Measurements from ENCODE around the gene IDH2. TPM values are rescaled to one million over a fixed set of nuclear protein-coding genes. Genes with fewer than 3 reads are reported as not detected.
A peak's percentile ranks its signal among the peaks of the same experiment; 100 is the strongest.

IDH2 gene
- total RNA-seq, 4 donors from 2014 or later: 19.1 to 101 (median 85.1) TPM

DNA sequence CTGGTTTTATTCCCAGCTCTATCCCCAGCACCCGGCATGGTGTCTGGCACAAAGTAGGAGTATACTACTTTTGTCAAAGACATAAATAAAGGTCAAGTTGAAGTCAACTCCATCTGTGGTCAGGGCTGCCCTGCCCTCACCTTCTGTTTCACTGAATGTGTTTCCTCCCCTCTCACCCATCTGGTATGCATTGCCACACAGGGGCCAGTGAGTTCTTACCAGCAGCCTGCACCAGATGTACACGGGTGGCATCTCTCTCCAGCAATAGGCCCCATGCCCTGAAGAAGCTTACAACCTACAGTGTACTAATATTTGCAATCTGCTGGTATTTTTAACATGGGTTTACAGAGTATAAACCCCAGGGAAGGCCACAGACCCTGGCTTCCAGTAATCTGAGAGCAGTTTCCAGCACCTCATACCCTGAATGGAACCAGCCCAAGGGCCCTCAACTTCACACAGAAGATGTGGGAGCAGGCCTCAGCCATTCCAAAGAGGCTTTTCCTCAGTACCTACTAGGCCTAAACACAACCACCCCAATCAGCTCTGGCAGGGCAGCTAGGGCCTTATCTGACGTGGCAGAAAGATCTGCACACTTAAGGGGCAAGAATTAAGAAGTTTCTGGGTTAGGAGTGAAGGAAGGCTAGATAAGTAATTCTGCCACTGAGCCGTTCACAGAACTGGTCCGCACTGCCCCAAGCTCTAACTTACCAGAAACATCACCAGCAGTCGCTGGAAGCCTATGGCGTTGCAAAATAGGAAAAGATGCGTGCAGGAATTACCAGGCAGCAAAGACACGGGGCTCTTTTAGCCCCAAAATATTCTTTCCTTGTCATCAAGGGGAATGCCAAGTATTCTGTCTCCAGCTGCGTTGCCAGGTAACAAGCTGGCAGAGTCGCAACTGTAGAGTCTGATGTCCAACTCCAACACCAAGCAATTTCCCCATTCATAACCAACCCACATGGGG, 2.1 kb downstream of the IDH2 start:
- WGBS, 2 donors (ENCODE audit: low coverage in 1 of 2): 17 to 56% methylated on average over 1 to 11 of the region's 11 CpGs
- Histone ChIP-seq H3K36me3 (no peaks in the 10 kb centered on the region), H3K27me3 (no peaks in the 10 kb centered on the region), H3K27ac (peak overlapping the region; percentile 94 to 99 (median 97)), H3K4me1 (peaks cover 16 to 74% (median 56%) of the 10 kb centered on the region in 4 donors), H3K9me3 (no peaks in the 10 kb centered on the region), H3K4me3 (peak overlapping the region in 2 of 4 donors; percentile 67 to 93)
- in situ Hi-C loops (cut with MboI; ENCODE audit: low pct_ligation_motif_present in 1 of 4, low pct_unique_long_range_greater_than_20kb in 1 of 4, low sequenced_read_pairs in 3 of 4): loop anchor here (10.0 to 25.0 kb wide), 3 partner anchors 338 to 363 kb away; partner anchors contain the start of gene MESP1 (in 3 of the 4)
- intact Hi-C loops (cut with DNase I; ENCODE audit: low total_unique reads): loop anchor here (2.0 kb wide), 1 partner anchor 133 kb away; the partner anchor contains the start of gene CIB1
- TF ChIP-seq, protein P1, sequence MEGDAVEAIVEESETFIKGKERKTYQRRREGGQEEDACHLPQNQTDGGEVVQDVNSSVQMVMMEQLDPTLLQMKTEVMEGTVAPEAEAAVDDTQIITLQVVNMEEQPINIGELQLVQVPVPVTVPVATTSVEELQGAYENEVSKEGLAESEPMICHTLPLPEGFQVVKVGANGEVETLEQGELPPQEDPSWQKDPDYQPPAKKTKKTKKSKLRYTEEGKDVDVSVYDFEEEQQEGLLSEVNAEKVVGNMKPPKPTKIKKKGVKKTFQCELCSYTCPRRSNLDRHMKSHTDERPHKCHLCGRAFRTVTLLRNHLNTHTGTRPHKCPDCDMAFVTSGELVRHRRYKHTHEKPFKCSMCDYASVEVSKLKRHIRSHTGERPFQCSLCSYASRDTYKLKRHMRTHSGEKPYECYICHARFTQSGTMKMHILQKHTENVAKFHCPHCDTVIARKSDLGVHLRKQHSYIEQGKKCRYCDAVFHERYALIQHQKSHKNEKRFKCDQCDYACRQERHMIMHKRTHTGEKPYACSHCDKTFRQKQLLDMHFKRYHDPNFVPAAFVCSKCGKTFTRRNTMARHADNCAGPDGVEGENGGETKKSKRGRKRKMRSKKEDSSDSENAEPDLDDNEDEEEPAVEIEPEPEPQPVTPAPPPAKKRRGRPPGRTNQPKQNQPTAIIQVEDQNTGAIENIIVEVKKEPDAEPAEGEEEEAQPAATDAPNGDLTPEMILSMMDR (IDR thresholded peaks at IDR 0.05): no peak
- no peak for TF ChIP-seq EP300 (IDR thresholded peaks at IDR 0.05; ENCODE audit: low read depth)
- TF ChIP-seq POLR2AphosphoS5 (IDR thresholded peaks at IDR 0.05): no peak
- no peak for TF ChIP-seq POLR2A (IDR thresholded peaks at IDR 0.05)
- DNase-seq: peak; percentile 64

DNA sequence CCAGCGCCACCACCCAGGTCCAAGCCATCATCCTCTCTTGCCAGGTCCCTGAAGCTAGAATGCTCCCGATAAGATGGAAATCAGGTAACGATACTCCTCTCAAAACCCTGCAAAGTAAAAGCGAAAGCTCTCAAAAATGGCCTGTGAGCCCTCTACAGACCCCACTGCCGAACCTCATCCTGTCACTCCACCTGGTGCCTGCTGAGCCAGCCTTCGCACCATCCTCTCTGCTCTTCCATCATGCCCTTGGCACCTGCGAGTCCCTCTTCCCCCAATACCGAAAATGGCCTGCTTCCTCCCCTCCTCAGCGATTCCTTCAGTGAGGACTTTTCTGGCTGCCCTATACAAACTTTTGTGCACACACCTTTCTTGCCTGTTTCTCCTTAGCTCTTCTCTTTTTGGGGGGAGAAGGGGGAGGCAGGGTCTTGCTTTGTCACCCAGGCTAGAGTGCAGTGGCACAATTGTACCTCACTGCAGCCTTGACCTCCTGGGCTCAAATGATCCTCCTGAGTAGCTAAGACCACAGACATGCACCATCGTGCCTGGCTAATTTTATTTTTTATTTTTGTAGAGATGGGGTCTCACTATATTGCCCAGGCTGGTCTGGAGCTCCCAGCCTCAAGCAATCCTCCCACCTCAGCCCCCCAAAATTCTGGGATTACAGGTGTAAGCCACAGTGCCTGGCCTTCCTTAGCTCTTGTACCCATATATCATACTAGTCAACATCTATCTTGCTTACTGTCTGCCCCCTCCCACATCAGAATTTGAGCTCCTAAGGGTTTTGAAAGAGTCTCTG, 3.0 kb downstream of the IDH2 start:
- H3K27me3 ChIP-seq: no peaks in the 10 kb centered on the region
- H3K4me1 ChIP-seq: peaks cover 19 to 77% (median 48%) of the 10 kb centered on the region in 4 donors
- no peak overlapping the region for H3K4me3 ChIP-seq
- in situ Hi-C loops (cut with MboI; ENCODE audit: low pct_ligation_motif_present in 1 of 4, low pct_unique_long_range_greater_than_20kb in 1 of 4, low sequenced_read_pairs in 3 of 4): loop anchor here (10.0 to 25.0 kb wide), 3 partner anchors 337 to 362 kb away; partner anchors contain the start of gene MESP1 (in 3 of the 4)
- H3K9me3 ChIP-seq: no peaks in the 10 kb centered on the region
- WGBS, 2 donors (ENCODE audit: low coverage in 1 of 2): 72 to 74% methylated on average over 9 to 10 of the region's 10 CpGs
- TF ChIP-seq, protein P1 (IDR thresholded peaks at IDR 0.05): no peak
- TF ChIP-seq POLR2AphosphoS5 (IDR thresholded peaks at IDR 0.05) (no peak), POLR2A (IDR thresholded peaks at IDR 0.05) (no peak), EP300 (IDR thresholded peaks at IDR 0.05; ENCODE audit: low read depth) (no peak)
- intact Hi-C loops (cut with DNase I; ENCODE audit: low total_unique reads): no loop called here
- DNase-seq: peak; percentile 48
- no peaks in the 10 kb centered on the region for H3K36me3 ChIP-seq
- H3K27ac ChIP-seq: peak overlapping the region; percentile 94 to 99 (median 97)

DNA sequence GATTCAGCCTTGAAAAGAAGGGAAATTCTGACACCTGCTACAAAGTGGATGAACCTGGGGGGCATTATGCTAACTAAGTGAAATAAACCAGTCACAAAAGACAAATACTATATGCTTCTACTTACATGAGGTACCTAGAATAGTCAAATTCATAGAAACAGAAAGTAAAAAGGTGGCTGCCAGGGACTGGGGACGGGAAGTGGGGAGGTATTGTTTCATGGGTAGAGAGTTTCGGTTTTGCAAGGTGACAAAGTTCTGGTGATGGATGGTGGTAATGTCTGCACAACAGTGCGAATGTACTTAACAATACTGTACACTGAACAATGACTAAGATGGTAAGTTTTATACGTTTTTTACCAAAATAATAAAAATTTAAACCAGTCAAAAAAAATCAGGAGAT, 4.8 kb downstream of the IDH2 start:
- peak; percentile 44 for DNase-seq
- in situ Hi-C loops (cut with MboI; ENCODE audit: low pct_ligation_motif_present in 1 of 4, low pct_unique_long_range_greater_than_20kb in 1 of 4, low sequenced_read_pairs in 3 of 4): loop anchor here (10.0 to 25.0 kb wide), 3 partner anchors 335 to 360 kb away; partner anchors contain the start of gene MESP1 (in 3 of the 4)
- TF ChIP-seq EP300 (IDR thresholded peaks at IDR 0.05; ENCODE audit: low read depth) (no peak), POLR2AphosphoS5 (IDR thresholded peaks at IDR 0.05) (no peak), POLR2A (IDR thresholded peaks at IDR 0.05) (no peak)
- TF ChIP-seq, protein P1 (IDR thresholded peaks at IDR 0.05): no peak
- WGBS, 2 donors (ENCODE audit: low coverage in 1 of 2): 38 to 56% methylated on average over 4 of the region's 4 CpGs
- H3K4me3 ChIP-seq: no peak overlapping the region
- no peaks in the 10 kb centered on the region for H3K36me3 ChIP-seq
- H3K9me3 ChIP-seq: no peaks in the 10 kb centered on the region
- intact Hi-C loops (cut with DNase I; ENCODE audit: low total_unique reads): no loop called here
- no peaks in the 10 kb centered on the region for H3K27me3 ChIP-seq
- H3K27ac ChIP-seq: peak overlapping the region; percentile 94 to 99 (median 97)
- peaks cover 19 to 69% (median 41%) of the 10 kb centered on the region in 4 donors for H3K4me1 ChIP-seq

Measured in transverse colon (tissue), 4 donors.